Renal cortical epithelial cell (primary cell): Measurements from ENCODE around the gene XPNPEP2. TPM values are rescaled to one million over a fixed set of nuclear protein-coding genes. Genes with fewer than 3 reads are reported as not detected.

Experiments used
- DNase-seq: peaks from one replicate; pipeline ENCODE4 v3.0.0-alpha.2; 2011; ENCODE audit warnings: low read depth
- total RNA-seq: library from RNA; depleted of rRNA; stranded (reverse); fragments of >200 nt; gene quantifications from 2 replicates; pipeline ENCODE4 v1.2.3, GENCODE V29; 2014

Gene XPNPEP2
- total RNA-seq, 1 donor from 2014 or later, result not detected

- no peak for DNase-seq
Observed at GRCh38 chrX:129750971-129751370, 12.2 kb downstream of the XPNPEP2 start.

GRCh38 chrX:129754056-129755024 is 15.6 kb downstream of the XPNPEP2 start:
- DNase-seq, result no peak

GRCh38 chrX:129755779-129756650 is 17.2 kb downstream of the XPNPEP2 start:
- DNase-seq, result no peak

GRCh38 chrX:129759576-129760061 is 20.8 kb downstream of the XPNPEP2 start:
- DNase-seq, result peak; percentile 74

GRCh38 chrX:129760155-129760554 is 21.4 kb downstream of the XPNPEP2 start:
- DNase-seq, result no peak

- no peak for DNase-seq
Observed at GRCh38 chrX:129760981-129761380, 22.2 kb downstream of the XPNPEP2 start.

GRCh38 chrX:129761596-129761995 is 22.8 kb downstream of the XPNPEP2 start:
- no peak for DNase-seq

GRCh38 chrX:129762448-129762847 is 23.7 kb downstream of the XPNPEP2 start:
- no peak for DNase-seq

GRCh38 chrX:129763666-129764065 is 24.9 kb downstream of the XPNPEP2 start:
- no peak for DNase-seq

GRCh38 chrX:129768186-129768585 is 29.4 kb downstream of the XPNPEP2 start:
- DNase-seq, result no peak

- DNase-seq, result peak; percentile 42
Observed at GRCh38 chrX:129768586-129769466, 30.0 kb downstream of the XPNPEP2 start.

GRCh38 chrX:129769467-129770154 is 30.8 kb downstream of the XPNPEP2 start:
- no peak for DNase-seq

- no peak for DNase-seq
Observed at GRCh38 chrX:129771266-129771995, 32.7 kb downstream of the XPNPEP2 start.

- no peak for DNase-seq
Observed at GRCh38 chrX:129772796-129773431, 34.1 kb downstream of the XPNPEP2 start.

GRCh38 chrX:129773649-129774458 is 35.1 kb downstream of the XPNPEP2 start:
- no peak for DNase-seq

- no peak for DNase-seq
Observed at GRCh38 chrX:129777218-129778030, 38.6 kb downstream of the XPNPEP2 start.

- DNase-seq, result no peak
Observed at GRCh38 chrX:129779086-129779672, 40.4 kb downstream of the XPNPEP2 start.
